LNCaP clone FGC (cell line): ENCODE measurements around the gene ARMC10.
"Not testable (repeated sequence)": the region's sequence is repeated elsewhere in the genome, so short reads cannot be mapped to it uniquely, and the experiment has no call there.

ENCODE experiments used
- DNase-seq: peaks from one replicate; pipeline ENCODE4 v3.0.0-alpha.2; 2011; ENCODE audit warnings: low read depth
- H3K4me3 ChIP-seq: 2 replicates; pipeline ENCODE4 v1.5.1; 2011; ENCODE audit warnings: mild to moderate bottlenecking, low read depth, low read length, control low read depth
- CTCF ChIP-seq: IDR thresholded peaks from 2 replicates; pipeline ENCODE4 v1.5.1; 2012; ENCODE audit warnings: mild to moderate bottlenecking; ENCODE audit not compliant: control insufficient read depth, insufficient read depth; ENCODE audit errors: extremely low read depth

Gene ARMC10

DNA sequence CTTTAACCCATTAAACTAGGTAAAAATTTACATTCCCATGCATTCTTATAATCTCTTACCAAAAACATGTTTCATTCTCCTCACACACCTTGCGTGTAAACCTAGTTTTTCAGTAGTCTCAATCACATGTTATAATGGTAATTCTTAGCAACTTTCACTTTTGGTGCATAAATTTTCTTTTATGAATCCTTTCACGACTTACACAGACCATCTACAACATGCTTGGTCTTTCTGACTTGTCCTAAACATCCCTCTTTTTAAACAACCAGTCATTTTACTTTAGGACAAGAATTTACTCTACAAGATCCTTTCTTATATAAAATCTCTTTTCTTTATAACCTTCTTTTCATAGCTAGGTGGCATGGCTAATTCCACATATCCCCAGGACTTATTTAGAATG lies 26.1 kb upstream of the ARMC10 start:
- no peak for DNase-seq
- no peak for TF ChIP-seq CTCF
- no peak overlapping the region for H3K4me3 ChIP-seq

- no peak overlapping the region for H3K4me3 ChIP-seq
- no peak for TF ChIP-seq CTCF
- DNase-seq: no peak
Measured at GRCh38 chr7:103051519-103051918, 23.4 kb upstream of the ARMC10 start.

GRCh38 chr7:103056006-103056405 lies 18.9 kb upstream of the ARMC10 start:
- DNase-seq, H3K4me3 ChIP-seq: not testable (repeated sequence)

GRCh38 chr7:103058122-103058521 lies 16.8 kb upstream of the ARMC10 start:
- DNase-seq: no peak
- H3K4me3 ChIP-seq: no peak overlapping the region
- no peak for TF ChIP-seq CTCF

- no peak for TF ChIP-seq CTCF
- H3K4me3 ChIP-seq: no peak overlapping the region
- no peak for DNase-seq
Measured at GRCh38 chr7:103059471-103059870, 15.5 kb upstream of the ARMC10 start.

DNA sequence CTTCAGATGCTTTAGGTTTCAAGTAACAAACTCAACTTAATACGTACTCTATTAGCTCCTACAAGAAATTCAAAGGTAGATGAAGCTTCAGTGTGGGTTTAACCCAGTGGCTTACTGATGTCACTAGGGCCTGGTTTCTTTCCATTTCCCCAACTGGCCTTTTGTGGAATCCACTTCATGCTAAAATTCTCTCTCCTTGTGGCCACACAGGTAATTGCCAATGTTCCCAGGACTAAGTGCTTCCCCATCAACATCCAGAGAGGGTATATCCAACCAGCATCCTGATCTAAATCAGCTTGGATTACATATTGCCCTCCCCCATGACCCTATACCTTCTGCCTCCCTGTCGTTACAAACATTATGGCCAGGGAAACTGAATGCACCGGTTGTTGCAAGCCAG lies 11.0 kb upstream of the ARMC10 start:
- no peak for DNase-seq
- no peak overlapping the region for H3K4me3 ChIP-seq
- no peak for TF ChIP-seq CTCF

DNA sequence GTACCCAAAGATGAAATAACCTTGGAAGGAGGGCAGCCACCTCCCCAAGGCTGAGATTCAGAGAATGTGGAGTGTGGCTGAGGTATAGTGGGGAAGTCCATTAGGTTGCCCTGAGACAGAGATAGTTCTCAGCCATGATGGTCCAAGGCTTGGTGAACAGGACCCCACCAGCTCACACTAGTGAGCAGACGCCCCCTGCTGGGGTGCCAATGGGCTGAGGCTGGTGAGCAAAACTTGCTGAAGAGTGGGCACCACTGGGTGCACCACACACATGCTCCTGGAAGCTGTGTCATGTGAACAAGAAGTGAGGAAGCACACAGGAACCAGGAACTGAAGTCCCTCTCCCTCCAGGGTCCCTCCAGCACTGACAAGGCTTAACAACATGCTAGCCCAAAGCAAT lies 9.3 kb upstream of the ARMC10 start:
- TF ChIP-seq CTCF: peak; percentile 29
- DNase-seq: no peak
- H3K4me3 ChIP-seq: no peak overlapping the region
